ENCODE data around the gene LGALS8.
A peak's percentile ranks its signal among the peaks of the same experiment; 100 is the strongest.
"Not testable (repeated sequence)": the region's sequence is repeated elsewhere in the genome, so short reads cannot be mapped to it uniquely, and the experiment has no call there.

LGALS8 gene

GRCh38 chr1:236523704-236524141 is at the start of gene LGALS8:
Gene LGALS8, plus strand, starts transcription at chr1:236523982. Its CDS starts 2,089 bp downstream, at chr1:236526071.
- DNase-seq (ENCODE audit: low read depth in 2 of 2), result peak; percentile 80 to 90

- DNase-seq (ENCODE audit: low read depth in 2 of 2), result no peak
Measured at GRCh38 chr1:236476019-236476418, 47.8 kb upstream of the LGALS8 start.

- DNase-seq (ENCODE audit: low read depth in 2 of 2), result no peak
Measured at GRCh38 chr1:236480758-236481436, 42.9 kb upstream of the LGALS8 start.

GRCh38 chr1:236484310-236484971 is 39.3 kb upstream of the LGALS8 start:
- no peak for DNase-seq (ENCODE audit: low read depth in 2 of 2)

GRCh38 chr1:236486356-236487002 is 37.3 kb upstream of the LGALS8 start:
- no peak for DNase-seq (ENCODE audit: low read depth in 2 of 2)

- not testable (repeated sequence) for DNase-seq (ENCODE audit: low read depth in 2 of 2)
Measured at GRCh38 chr1:236489161-236489560, 34.6 kb upstream of the LGALS8 start.

- DNase-seq (ENCODE audit: low read depth in 2 of 2), result no peak
Measured at GRCh38 chr1:236489710-236490377, 33.9 kb upstream of the LGALS8 start.

- DNase-seq (ENCODE audit: low read depth in 2 of 2), result no peak
Measured at GRCh38 chr1:236491469-236492136, 32.2 kb upstream of the LGALS8 start.

GRCh38 chr1:236492378-236492777 is 31.4 kb upstream of the LGALS8 start:
- no peak for DNase-seq (ENCODE audit: low read depth in 2 of 2)

- no peak for DNase-seq (ENCODE audit: low read depth in 2 of 2)
Measured at GRCh38 chr1:236494082-236494481, 29.7 kb upstream of the LGALS8 start.

GRCh38 chr1:236494586-236495466 is 29.0 kb upstream of the LGALS8 start:
- no peak for DNase-seq (ENCODE audit: low read depth in 2 of 2)

- DNase-seq (ENCODE audit: low read depth in 2 of 2), result no peak
Measured at GRCh38 chr1:236495467-236496112, 28.2 kb upstream of the LGALS8 start.

GRCh38 chr1:236497908-236498307 is 25.9 kb upstream of the LGALS8 start:
- no peak for DNase-seq (ENCODE audit: low read depth in 2 of 2)

GRCh38 chr1:236501093-236501492 is 22.7 kb upstream of the LGALS8 start:
- DNase-seq (ENCODE audit: low read depth in 2 of 2), result no peak

- DNase-seq (ENCODE audit: low read depth in 2 of 2), result no peak
Measured at GRCh38 chr1:236502579-236502971, 21.2 kb upstream of the LGALS8 start.

- DNase-seq (ENCODE audit: low read depth in 2 of 2), result no peak
Measured at GRCh38 chr1:236502972-236503639, 20.7 kb upstream of the LGALS8 start.

GRCh38 chr1:236504338-236504737 is 19.4 kb upstream of the LGALS8 start:
- DNase-seq (ENCODE audit: low read depth in 2 of 2), result not testable (repeated sequence)

GRCh38 chr1:236507022-236507700 is 16.6 kb upstream of the LGALS8 start:
- no peak for DNase-seq (ENCODE audit: low read depth in 2 of 2)

GRCh38 chr1:236508593-236509027 is 15.2 kb upstream of the LGALS8 start:
- DNase-seq (ENCODE audit: low read depth in 2 of 2), result no peak

All from stimulated activated CD4-positive, alpha-beta T cell treated with anti-CD3 and anti-CD28 coated beads, Interleukin-12 subunit alpha, Interleukin-12 subunit beta, amount 100 ng/mL, for 24 hours (primary cell).